HepG2 (cell line): ENCODE results near the gene PTGDS. TPM values are rescaled to one million over a fixed set of nuclear protein-coding genes. Genes with fewer than 3 reads are reported as not detected.
A peak's percentile ranks its signal among the peaks of the same experiment; 100 is the strongest.

Source experiments
- ADNP ChIP-seq: sonication (generic); formaldehyde crosslinking; IDR thresholded peaks from 2 replicates; pipeline ENCODE4 v1.4.0; 2020; ENCODE audit warnings: missing genetic modification reagents
- KDM2A ChIP-seq: sonication (generic); formaldehyde crosslinking; IDR thresholded peaks from 2 replicates; pipeline ENCODE4 v1.4.0; 2020; ENCODE audit warnings: low read depth, missing genetic modification reagents, borderline replicate concordance
- MATR3 ChIP-seq: sonication (generic); formaldehyde crosslinking; IDR thresholded peaks from 2 replicates; pipeline ENCODE4 v1.4.0; 2020; ENCODE audit warnings: missing genetic modification reagents
- MBNL3 ChIP-seq: fragments of 250-450 bp; sonication (Bioruptor Pico); conservative IDR thresholded peaks from 2 replicates; pipeline ENCODE4 v1.8.0; 2022; ENCODE audit warnings: mild to moderate bottlenecking, inconsistent platforms
- NFIB ChIP-seq: sonication (generic); formaldehyde crosslinking; IDR thresholded peaks from 2 replicates; pipeline ENCODE4 v1.9.0; 2021; ENCODE audit warnings: missing genetic modification reagents, mild to moderate bottlenecking, borderline replicate concordance
- NRL ChIP-seq: sonication (generic); formaldehyde crosslinking; IDR thresholded peaks from 2 replicates; pipeline ENCODE4 v1.5.0; 2020; ENCODE audit warnings: missing genetic modification reagents, mild to moderate bottlenecking, moderate library complexity, borderline replicate concordance
- SRSF9 ChIP-seq: fragments of 200-400 bp; formaldehyde crosslinking; IDR thresholded peaks from 2 replicates; pipeline ENCODE4 v1.6.1; 2018; ENCODE audit warnings: borderline replicate concordance, mild to moderate bottlenecking, low read depth, low read length; ENCODE audit not compliant: insufficient read depth, poor library complexity, severe bottlenecking
- TBX3 ChIP-seq: fragments of 450-650 bp; IDR thresholded peaks from 2 replicates; pipeline ENCODE4 v1.6.1; 2017; ENCODE audit warnings: antibody characterized with exemption, mild to moderate bottlenecking, inconsistent platforms, borderline replicate concordance
- TCF7 ChIP-seq: sonication (generic); IDR thresholded peaks from 2 replicates; pipeline ENCODE4 v1.6.1; 2016; ENCODE audit warnings: antibody characterized with exemption, low read depth
- XRCC5 ChIP-seq: fragments of 200-400 bp; formaldehyde crosslinking; optimal IDR thresholded peaks from 2 replicates; pipeline ENCODE3; 2017; ENCODE audit warnings: mild to moderate bottlenecking, low read length
- ZNF570 ChIP-seq: sonication (generic); formaldehyde crosslinking; IDR thresholded peaks from 2 replicates; pipeline ENCODE4 v1.4.0; 2020; ENCODE audit warnings: mild to moderate bottlenecking, missing genetic modification reagents, borderline replicate concordance
- polyA plus RNA-seq, 8 experiments: library from polyadenylated mRNA; depleted of rRNA in 3 of 8; stranded (reverse) in 7 of 8; unstranded in 1 of 8; fragments of >200 nt; fragmentation: Illumina TruSeq in 4 of 8; extraction: Trizol in 4 of 8; gene quantifications; 2 replicates each; pipeline versions ENCODE4 v1.2.1 to v1.2.3, GENCODE V29; 2011 to 2016; ENCODE audit warnings: low read depth in 4 of 8, missing spikeins in 1 of 8, mixed read lengths in 1 of 8; ENCODE audit not compliant: insufficient read depth in 1 of 8
- total RNA-seq, 5 experiments: library from RNA; depleted of rRNA; stranded (reverse); fragments of >200 nt; fragmentation: Illumina TruSeq; extraction: Trizol; gene quantifications; 2 replicates each; pipeline ENCODE4 v1.2.3, GENCODE V29; 2016; ENCODE audit warnings: low read depth in 1 of 5
- TF ChIP-seq, protein P1 (sequence below): sonication (generic); formaldehyde crosslinking; IDR thresholded peaks from 2 replicates; pipeline ENCODE4 v1.4.0; 2020; ENCODE audit warnings: mild to moderate bottlenecking, missing genetic modification reagents
- TF ChIP-seq, protein P2 (sequence below): sonication (generic); formaldehyde crosslinking; IDR thresholded peaks from 2 replicates; pipeline ENCODE4 v1.4.0; 2020; ENCODE audit warnings: mild to moderate bottlenecking, missing genetic modification reagents
- TF ChIP-seq, protein P3 (sequence below): sonication (generic); formaldehyde crosslinking; IDR thresholded peaks from 2 replicates; pipeline ENCODE4 v1.8.0; 2022; ENCODE audit warnings: missing genetic modification reagents, mild to moderate bottlenecking, moderate library complexity, borderline replicate concordance

Gene PTGDS
- total and polyA plus RNA-seq, 2 of the 13 experiments (the other 11 are each of a cell fraction or from before 2014, with no cell fraction given) = 0.33 to 0.50 TPM

DNA sequence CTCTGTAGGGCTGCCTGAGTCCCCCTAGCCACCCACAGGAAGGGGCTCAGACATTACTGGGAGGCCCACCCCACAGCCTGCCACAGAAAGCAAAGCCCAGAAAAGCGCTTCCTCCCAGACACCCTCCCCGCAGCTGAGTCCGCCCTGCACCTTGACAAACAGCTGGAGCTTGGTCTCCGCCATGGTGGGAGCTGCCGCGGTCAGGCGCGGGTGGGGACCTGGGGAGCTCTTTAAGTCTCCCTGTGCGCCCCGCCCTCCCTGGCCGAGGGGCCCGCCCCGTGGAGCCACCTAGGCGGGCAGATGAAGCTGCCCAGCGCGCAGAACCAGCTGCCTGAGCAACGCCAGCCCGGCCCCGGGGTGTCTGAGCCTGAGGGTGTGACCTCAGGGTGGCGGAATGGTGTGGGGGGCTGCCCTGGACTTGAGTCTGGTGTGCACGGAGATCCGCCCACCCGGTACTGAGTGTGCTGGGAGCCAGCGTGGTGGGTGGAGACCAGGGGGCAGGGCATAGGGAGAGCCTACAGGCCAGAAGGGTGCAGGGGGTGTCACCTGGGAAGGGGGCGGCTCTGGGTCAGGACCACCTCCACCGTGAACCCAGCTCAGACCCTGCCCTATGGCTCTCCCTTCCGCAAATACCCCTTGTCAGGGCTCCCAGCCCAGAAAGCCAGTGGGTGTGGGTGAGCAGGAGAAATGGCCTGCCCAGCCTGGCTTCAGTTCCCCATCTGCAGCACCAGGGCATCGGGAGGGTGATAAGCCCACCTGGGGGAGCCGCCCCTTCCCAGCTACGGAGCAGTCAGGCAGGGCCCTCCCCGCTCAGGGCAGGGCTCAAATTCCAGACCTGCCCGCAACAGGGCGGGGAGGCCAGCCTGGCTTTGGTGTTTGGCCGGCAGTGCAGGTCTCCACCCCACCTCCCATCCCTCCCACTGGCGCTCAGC lies 19.3 kb downstream of the PTGDS start, which contains the start of gene CLIC3 (continued):
- peak; percentile 83 for TF ChIP-seq NRL (CRISPR knock-in tag)
- TF ChIP-seq, protein P1, sequence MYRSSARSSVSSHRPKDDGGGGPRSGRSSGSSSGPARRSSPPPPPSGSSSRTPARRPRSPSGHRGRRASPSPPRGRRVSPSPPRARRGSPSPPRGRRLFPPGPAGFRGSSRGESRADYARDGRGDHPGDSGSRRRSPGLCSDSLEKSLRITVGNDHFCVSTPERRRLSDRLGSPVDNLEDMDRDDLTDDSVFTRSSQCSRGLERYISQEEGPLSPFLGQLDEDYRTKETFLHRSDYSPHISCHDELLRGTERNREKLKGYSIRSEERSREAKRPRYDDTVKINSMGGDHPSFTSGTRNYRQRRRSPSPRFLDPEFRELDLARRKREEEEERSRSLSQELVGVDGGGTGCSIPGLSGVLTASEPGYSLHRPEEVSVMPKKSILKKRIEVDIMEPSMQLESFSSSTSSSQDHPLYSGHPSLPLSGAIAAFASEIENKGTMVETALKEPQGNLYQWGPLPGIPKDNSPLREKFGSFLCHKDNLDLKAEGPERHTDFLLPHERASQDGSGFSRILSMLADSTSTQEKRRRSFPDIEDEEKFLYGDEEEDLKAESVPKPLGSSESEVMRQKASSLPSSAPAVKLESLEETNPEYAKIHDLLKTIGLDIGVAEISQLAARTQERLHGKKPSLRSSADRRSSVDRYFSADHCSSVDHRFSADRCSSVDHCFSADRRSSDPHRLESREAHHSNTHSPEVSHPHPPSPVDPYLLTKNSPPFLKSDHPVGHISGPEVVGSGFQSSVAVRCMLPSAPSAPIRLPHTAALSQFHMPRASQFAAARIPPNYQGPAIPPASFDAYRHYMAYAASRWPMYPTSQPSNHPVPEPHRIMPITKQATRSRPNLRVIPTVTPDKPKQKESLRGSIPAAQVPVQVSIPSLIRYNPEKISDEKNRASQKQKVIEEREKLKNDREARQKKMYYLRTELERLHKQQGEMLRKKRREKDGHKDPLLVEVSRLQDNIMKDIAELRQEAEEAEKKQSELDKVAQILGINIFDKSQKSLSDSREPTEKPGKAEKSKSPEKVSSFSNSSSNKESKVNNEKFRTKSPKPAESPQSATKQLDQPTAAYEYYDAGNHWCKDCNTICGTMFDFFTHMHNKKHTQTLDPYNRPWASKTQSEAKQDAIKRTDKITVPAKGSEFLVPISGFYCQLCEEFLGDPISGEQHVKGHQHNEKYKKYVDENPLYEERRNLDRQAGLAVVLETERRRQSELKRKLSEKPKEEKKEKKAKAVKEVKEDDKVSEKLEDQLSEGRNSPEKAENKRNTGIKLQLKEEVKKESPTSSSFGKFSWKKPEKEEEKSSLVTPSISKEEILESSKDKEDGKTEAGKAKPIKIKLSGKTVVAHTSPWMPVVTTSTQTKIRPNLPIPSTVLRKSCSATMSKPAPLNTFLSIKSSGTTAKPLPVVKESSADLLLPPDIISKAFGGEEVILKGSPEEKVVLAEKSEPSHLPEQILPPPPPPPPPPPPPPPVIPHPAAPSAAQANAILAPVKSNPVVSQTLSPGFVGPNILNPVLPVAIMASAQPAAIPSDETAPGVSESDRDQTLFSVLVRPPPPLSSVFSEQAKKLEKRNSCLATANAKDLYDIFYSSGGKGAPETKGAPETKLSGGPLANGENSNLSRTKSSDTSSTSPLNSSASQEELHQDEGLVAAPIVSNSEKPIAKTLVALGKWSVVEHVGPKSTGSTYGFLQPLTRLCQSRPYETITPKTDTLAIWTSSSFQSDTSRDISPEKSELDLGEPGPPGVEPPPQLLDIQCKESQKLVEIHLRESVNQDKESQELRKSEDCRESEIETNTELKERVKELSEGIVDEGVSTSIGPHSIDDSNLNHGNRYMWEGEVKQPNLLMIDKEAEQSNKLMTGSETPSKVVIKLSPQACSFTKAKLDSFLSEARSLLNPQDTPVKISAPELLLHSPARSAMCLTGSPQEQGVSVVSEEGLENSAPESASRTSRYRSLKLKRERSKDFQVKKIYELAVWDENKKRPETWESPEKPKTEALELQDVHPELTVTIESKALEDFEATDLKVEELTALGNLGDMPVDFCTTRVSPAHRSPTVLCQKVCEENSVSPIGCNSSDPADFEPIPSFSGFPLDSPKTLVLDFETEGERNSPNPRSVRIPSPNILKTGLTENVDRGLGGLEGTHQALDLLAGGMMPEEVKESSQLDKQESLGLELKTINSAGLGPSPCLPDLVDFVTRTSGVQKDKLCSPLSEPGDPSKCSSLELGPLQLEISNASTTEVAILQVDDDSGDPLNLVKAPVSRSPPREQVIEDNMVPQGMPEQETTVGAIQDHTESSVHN (CRISPR knock-in tag) = peak; percentile 45; the same call in 1 of the 2 replicates
- no peak for TF ChIP-seq TCF7
- no peak for TF ChIP-seq MBNL3 (CRISPR knock-in tag)
- peak; percentile 35; the same call in 1 of the 2 replicates for TF ChIP-seq KDM2A (CRISPR knock-in tag)
- TF ChIP-seq, protein P2, sequence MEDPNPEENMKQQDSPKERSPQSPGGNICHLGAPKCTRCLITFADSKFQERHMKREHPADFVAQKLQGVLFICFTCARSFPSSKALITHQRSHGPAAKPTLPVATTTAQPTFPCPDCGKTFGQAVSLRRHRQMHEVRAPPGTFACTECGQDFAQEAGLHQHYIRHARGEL (CRISPR knock-in tag) = no peak
- TF ChIP-seq ZNF570 (CRISPR knock-in tag) = no peak
- TF ChIP-seq NFIB (CRISPR knock-in tag) = no peak
- TF ChIP-seq, protein P3, sequence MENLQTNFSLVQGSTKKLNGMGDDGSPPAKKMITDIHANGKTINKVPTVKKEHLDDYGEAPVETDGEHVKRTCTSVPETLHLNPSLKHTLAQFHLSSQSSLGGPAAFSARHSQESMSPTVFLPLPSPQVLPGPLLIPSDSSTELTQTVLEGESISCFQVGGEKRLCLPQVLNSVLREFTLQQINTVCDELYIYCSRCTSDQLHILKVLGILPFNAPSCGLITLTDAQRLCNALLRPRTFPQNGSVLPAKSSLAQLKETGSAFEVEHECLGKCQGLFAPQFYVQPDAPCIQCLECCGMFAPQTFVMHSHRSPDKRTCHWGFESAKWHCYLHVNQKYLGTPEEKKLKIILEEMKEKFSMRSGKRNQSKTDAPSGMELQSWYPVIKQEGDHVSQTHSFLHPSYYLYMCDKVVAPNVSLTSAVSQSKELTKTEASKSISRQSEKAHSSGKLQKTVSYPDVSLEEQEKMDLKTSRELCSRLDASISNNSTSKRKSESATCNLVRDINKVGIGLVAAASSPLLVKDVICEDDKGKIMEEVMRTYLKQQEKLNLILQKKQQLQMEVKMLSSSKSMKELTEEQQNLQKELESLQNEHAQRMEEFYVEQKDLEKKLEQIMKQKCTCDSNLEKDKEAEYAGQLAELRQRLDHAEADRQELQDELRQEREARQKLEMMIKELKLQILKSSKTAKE (CRISPR knock-in tag) = 0 out of 2 replicates have a peak, but pooled peaks have one; percentile 11
- no peak for TF ChIP-seq SRSF9
- no peak for TF ChIP-seq ADNP (CRISPR knock-in tag)
- TF ChIP-seq MATR3 = no peak
- TF ChIP-seq TBX3 = no peak
- TF ChIP-seq XRCC5 = no peak
